MCF 10A (cell line): ENCODE results near the gene ACOT7. TPM values are rescaled to one million over a fixed set of nuclear protein-coding genes. Genes with fewer than 3 reads are reported as not detected.

Experiments used
- BruUV-seq: library from RNA; stranded (reverse); fragments of 400-500 nt; replicated peaks from 2 replicates; lab custom pipeline; 2021; lab: Mats Ljungman, UMichigan
- CTCF ChIA-PET: fragments of 300-600 bp; sonication (Branson Sonifier 250); formaldehyde crosslinking; extraction: SDS; loops from one replicate; lab custom pipeline; 2021; ENCODE audit warnings: antibody characterized with exemption, inconsistent platforms; lab: Yijun Ruan, JAX
- POLR2A ChIA-PET: fragments of 300-600, 350-650 bp; sonication (Branson Sonifier 250); formaldehyde crosslinking; extraction: SDS; loops from one replicate; lab custom pipeline; 2020; ENCODE audit warnings: antibody characterized with exemption, inconsistent platforms; lab: Yijun Ruan, JAX
- DNase-seq: peaks from one replicate; pipeline ENCODE4 v3.0.0-alpha.2; 2018; ENCODE audit not compliant: unreplicated experiment
- H3K27ac Mint-ChIP-seq: one replicate; pipeline ENCODE4 v1.8.0; 2022; ENCODE audit warnings: mild to moderate bottlenecking, low read depth, mixed read lengths; ENCODE audit not compliant: unreplicated experiment
- H3K27me3 Mint-ChIP-seq: one replicate; pipeline ENCODE4 v1.8.0; 2022; ENCODE audit warnings: mixed read lengths; ENCODE audit not compliant: insufficient read depth, unreplicated experiment
- H3K36me3 Mint-ChIP-seq: one replicate; pipeline ENCODE4 v1.8.0; 2022; ENCODE audit warnings: mild to moderate bottlenecking, moderate library complexity, mixed read lengths; ENCODE audit not compliant: insufficient read depth, unreplicated experiment
- H3K4me1 Mint-ChIP-seq: one replicate; pipeline ENCODE4 v1.8.0; 2022; ENCODE audit warnings: mixed read lengths; ENCODE audit not compliant: insufficient read depth, unreplicated experiment
- H3K4me3 Mint-ChIP-seq: one replicate; pipeline ENCODE4 v1.8.0; 2022; ENCODE audit warnings: mild to moderate bottlenecking, moderate library complexity, mixed read lengths; ENCODE audit not compliant: unreplicated experiment
- H3K9me3 Mint-ChIP-seq: one replicate; pipeline ENCODE4 v1.8.0; 2022; ENCODE audit warnings: mixed read lengths; ENCODE audit not compliant: unreplicated experiment
- intact Hi-C: fragments of 100-400 bp; cut with micrococcal nuclease; formaldehyde crosslinking; loops from 2 replicates; pipeline ENCODE4 v1.14.1; 2022
- total RNA-seq: library from RNA; stranded (reverse); gene quantifications from 2 replicates; pipeline ENCODE4 v1.2.3, GENCODE V29; 2022
- TF ChIP-seq, protein P1 (sequence below): fragments of 200-600 bp; IDR thresholded peaks from one replicate; pipeline ENCODE4 v1.8.0; 2022; ENCODE audit warnings: antibody characterized with exemption, mild to moderate bottlenecking; ENCODE audit not compliant: unreplicated experiment

Gene ACOT7
- total RNA-seq, 1 experiment from 2014 or later, result 117 TPM

DNA sequence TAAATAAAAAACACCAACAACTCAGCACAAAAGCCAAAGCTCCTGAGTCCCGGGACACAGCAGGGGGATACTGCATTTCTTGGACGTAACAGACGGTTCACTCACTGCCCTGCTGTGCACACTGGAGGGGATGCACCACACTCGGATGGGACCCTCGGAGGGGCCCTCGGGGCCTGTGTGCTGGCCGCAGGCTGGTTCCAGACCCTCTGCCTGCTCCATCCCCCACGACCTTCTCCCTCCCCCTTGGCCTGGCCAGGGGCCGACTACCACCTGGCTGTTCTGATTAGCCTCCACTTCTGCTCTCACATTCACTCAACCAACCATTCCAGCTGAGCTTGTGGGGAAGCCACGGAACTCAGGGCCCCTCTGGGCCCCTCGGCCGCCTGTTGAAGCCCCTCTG, 64.9 kb downstream of the ACOT7 start:
- TF ChIP-seq, protein P1, sequence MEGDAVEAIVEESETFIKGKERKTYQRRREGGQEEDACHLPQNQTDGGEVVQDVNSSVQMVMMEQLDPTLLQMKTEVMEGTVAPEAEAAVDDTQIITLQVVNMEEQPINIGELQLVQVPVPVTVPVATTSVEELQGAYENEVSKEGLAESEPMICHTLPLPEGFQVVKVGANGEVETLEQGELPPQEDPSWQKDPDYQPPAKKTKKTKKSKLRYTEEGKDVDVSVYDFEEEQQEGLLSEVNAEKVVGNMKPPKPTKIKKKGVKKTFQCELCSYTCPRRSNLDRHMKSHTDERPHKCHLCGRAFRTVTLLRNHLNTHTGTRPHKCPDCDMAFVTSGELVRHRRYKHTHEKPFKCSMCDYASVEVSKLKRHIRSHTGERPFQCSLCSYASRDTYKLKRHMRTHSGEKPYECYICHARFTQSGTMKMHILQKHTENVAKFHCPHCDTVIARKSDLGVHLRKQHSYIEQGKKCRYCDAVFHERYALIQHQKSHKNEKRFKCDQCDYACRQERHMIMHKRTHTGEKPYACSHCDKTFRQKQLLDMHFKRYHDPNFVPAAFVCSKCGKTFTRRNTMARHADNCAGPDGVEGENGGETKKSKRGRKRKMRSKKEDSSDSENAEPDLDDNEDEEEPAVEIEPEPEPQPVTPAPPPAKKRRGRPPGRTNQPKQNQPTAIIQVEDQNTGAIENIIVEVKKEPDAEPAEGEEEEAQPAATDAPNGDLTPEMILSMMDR, result no peak
- no TSS peak for BruUV-seq
- Mint-ChIP-seq H3K27me3 (no peaks in the 10 kb centered on the region), H3K36me3 (peaks cover 35% of the 10 kb centered on the region), H3K27ac (no peak overlapping the region), H3K9me3 (no peaks in the 10 kb centered on the region), H3K4me1 (peaks cover 6% of the 10 kb centered on the region), H3K4me3 (no peak overlapping the region)
- ChIA-PET POLR2A (no interaction called here), CTCF (interaction anchor here (1.3 kb wide), 1 partner anchor 81 kb away, joined by 3 read pairs; no protein-coding TSS in a partner anchor)
- intact Hi-C loops, result no loop called here
- no peak for DNase-seq

DNA sequence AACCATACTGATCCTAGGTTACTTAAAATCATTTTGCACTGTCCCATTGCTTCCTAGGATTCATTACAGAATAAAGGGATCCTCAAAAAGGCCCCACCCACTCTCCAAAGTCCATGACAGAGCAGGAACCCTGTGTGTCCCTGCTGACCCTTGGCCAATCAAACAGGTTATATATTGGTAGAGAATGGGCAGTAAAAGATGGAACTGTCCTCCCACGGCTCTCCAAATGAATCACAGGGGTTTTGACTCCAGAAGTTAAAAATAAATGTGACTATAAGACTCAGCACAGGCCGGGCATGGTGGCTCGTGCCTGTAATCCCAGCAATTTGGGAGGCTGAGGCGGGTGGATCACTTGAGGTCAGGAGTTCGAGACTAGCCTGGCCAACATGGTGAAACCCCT, 65.5 kb downstream of the ACOT7 start:
- Mint-ChIP-seq H3K4me1 (peaks cover 6% of the 10 kb centered on the region), H3K4me3 (no peak overlapping the region), H3K27ac (no peak overlapping the region), H3K36me3 (peaks cover 38% of the 10 kb centered on the region), H3K9me3 (no peaks in the 10 kb centered on the region), H3K27me3 (no peaks in the 10 kb centered on the region)
- POLR2A ChIA-PET, result no interaction called here
- BruUV-seq, result no TSS peak
- CTCF ChIA-PET, result interaction anchor here (1.2 kb wide), 1 partner anchor 83 kb away, joined by 4 read pairs; no protein-coding TSS in a partner anchor
- no peak for DNase-seq
- intact Hi-C loops, result no loop called here
- TF ChIP-seq, protein P1, result no peak

DNA sequence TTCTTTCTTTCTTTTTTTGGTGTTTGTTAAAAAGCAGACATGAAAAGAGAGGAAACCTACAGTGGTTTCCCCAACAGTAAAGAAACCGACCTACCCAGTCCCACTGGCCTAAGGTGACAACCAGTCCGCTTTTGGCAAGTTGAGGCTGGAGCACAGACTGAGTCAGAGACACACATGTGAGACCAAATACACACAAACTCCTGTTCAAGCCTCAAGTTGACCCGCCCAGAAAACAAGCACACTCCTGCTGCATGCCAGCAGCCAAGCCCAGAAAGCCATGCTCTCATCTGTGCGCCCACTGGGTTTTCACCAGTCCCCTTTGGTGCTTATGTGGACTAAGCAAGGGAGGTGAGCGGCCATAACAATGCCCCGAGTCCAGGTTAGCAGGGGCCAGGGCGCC, 68.1 kb downstream of the ACOT7 start:
- intact Hi-C loops, result no loop called here
- Mint-ChIP-seq H3K9me3 (no peaks in the 10 kb centered on the region), H3K4me3 (no peak overlapping the region), H3K36me3 (peaks cover 56% of the 10 kb centered on the region), H3K4me1 (peaks cover 6% of the 10 kb centered on the region), H3K27ac (peak overlapping the region; percentile 28), H3K27me3 (no peaks in the 10 kb centered on the region)
- TF ChIP-seq, protein P1, result no peak
- CTCF ChIA-PET, result no interaction called here
- TSS peak; percentile 6 for BruUV-seq
- peak; percentile 59 for DNase-seq
- POLR2A ChIA-PET, result no interaction called here

DNA sequence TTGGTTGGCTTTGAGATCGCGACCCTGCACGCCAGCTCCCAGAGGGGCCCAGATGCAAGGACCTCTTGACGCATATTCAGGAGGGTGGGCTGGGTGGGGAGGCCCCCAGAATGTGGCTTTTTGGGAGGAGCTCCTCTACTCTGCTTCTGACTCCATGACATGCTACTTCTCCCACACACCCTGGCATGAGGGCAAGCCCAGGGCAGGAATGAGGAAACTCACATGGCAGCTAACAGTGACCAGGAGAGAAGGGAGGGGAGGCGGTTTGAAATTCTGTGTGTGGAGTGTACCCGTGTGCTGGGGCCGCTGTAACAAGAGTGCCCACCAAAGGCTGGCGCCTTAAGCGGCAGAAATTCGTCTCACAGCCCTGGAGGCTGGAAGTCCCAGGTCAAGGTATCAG, 71.4 kb downstream of the ACOT7 start:
- no peak overlapping the region for H3K27ac Mint-ChIP-seq
- peaks cover 70% of the 10 kb centered on the region for H3K36me3 Mint-ChIP-seq
- H3K4me1 Mint-ChIP-seq, result peaks cover 8% of the 10 kb centered on the region
- intact Hi-C loops, result no loop called here
- BruUV-seq, result no TSS peak
- H3K27me3 Mint-ChIP-seq, result no peaks in the 10 kb centered on the region
- no peak for DNase-seq
- H3K9me3 Mint-ChIP-seq, result no peaks in the 10 kb centered on the region
- ChIA-PET POLR2A (no interaction called here), CTCF (no interaction called here)
- H3K4me3 Mint-ChIP-seq, result no peak overlapping the region
- TF ChIP-seq, protein P1, result no peak
